Measurements from ENCODE around the gene CTTN.
"Not testable (repeated sequence)": the region's sequence is repeated elsewhere in the genome, so short reads cannot be mapped to it uniquely, and the experiment has no call there.

The CTTN gene

DNA sequence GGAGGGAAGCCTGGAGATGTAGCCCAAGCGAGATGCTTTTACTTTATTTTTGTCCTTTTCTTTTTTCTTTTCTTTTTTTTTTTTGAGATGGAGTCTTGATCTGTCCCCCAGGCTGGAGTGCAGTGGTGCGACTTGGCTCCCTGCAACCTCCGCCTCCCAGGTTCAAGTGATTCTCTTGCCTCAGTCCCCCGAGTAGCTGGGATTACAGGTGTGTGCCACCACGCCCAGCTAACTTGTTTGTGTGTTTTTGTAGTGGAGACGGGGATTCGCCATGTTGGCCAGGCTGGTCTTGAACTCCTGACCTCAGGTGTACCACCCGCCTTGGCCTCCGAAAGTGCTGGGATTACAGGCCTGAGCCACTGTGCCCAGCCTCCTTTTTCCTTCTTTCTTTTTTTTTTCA, 56.5 kb downstream of the CTTN start:
- DNase-seq (ENCODE audit: low read depth in 2 of 2) = not testable (repeated sequence)

DNA sequence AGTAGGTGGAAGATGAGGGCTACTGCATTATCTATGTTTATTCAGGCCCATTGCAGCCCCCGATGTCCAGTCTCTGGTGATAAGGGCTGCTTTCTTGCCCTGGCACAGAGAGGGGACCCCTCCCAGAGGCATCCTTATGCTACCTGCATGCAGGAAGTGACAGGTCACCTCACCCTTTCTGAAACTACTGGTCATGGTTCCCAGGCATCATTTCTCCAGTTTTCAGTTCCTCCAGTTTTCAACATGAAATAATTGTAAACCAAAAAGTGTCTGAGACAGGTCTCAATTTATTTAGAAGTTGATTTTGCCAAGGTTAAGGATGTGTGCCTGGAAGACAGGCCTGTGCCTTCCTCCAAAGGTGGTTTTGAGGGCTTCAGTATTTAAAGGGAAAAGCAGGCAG, 57.0 kb downstream of the CTTN start:
- no peak for DNase-seq (ENCODE audit: low read depth in 2 of 2)

DNA sequence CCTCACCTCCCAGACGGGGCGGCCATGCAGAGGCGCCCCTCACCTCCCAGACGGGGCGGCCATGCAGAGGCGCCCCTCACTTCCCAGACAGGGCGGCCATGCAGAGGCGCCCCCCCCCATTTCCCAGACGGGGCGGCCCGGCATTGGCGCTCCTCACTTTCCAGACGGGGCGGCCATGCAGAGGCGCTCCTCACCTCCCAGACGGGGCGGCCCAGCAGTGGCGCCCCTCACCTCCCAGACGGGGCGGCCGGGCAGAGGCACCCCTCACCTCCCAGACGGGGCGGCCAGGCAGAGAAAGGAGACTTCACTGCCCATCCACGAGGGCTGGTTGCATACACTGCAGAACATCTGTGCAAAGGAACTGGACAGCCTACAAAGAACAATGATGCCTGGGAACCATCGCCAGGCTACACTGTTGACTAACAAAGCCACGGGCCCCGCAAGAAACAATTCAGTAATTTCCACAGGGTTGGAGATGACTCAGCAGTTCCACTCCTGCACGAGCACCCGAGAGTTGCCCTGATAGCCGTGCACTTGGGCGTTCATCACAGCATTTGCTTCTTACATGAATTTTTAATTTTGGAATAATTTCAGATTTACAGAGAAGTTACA, 58.7 kb downstream of the CTTN start:
- DNase-seq (ENCODE audit: low read depth in 2 of 2) = no peak

DNA sequence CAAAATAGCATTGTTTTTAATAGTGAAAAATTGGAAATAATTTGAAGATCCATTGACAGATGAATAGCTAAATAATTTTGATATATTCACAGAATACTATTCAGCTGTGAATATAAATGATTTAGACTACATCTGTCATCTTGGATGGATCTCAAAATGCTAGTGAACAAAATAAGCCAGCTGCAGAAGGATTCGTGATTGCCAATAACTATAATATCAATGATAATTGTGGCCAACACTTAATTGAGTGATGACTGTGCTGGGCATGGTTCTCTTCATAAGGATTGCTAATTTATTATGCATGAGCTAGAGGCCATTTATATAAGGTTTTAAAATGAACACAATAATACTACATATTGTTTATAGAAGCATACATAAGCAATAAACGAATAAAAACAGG, 60.4 kb downstream of the CTTN start:
- DNase-seq (ENCODE audit: low read depth in 2 of 2) = no peak

DNA sequence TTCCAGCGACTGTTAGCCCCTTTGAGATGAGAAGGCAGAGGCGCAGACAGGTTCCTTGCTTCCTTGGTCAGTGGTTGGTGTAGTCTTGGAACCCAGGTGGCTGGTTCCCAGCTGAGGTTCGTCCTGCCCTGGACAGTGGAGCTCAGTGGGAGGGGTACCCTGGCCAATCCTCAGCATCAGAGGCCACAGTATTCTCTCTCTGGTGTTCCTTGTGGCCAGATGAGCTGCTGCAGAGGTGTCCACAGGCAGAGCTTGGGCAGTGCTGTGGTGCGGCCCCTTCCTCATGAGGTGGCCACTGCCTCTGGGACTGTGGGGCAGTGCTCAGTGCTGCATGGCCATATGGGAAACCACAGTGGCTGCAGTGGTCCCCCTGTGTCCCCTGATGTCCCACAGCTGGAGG, 61.8 kb downstream of the CTTN start:
- DNase-seq (ENCODE audit: low read depth in 2 of 2) = no peak

DNA sequence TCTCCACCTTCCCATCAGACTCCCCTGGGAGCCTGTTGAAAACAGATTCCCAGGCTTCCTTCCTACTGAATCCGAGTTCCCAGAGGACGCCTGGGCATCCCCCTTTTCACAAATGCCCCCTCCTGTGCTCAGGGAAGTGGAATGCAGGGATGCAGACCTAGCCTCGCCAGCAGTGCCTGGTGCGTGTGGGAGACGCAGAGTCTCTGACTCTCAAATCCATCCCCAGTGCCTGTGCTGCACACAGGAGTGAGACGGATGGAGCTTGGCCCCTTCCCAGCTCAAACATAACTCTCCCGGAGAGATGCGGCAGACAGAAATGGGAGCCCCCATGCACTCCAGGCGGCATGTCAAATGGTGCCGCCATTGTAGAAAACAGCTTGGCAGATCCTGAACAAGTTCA, 62.6 kb downstream of the CTTN start:
- no peak for DNase-seq (ENCODE audit: low read depth in 2 of 2)

DNA sequence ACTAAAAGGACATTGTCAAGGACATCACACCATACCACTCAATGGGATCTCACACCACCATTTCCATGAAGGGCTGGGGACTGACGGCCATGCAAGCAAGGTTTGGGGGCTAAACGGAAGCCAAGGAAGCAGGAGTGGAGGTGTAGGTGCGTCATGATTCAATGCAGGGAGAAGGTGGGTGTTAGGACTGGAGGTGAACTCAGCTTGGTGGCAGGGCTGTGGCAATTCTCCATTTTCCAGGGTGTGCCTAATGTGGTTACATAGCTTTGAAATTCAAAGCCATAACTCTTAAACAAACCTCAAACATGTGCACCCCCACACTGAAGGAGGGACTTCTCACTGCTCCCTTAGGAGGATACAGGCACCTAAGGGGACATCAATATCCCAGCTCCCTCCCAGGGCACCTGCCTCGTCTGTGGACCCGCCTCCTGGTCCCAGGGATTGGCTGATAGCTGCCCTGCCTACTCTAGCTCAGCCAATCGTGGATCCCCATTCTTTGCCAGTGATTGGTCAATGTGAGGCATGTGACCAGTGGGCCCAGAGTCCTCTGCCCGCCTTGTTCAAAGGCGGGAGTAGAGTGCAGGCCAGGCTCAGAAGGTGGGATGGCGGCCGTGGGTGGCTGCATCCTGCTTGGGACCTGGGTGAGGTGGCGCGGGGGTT, 64.6 kb downstream of the CTTN start:
- DNase-seq (ENCODE audit: low read depth in 2 of 2) = no peak

DNA sequence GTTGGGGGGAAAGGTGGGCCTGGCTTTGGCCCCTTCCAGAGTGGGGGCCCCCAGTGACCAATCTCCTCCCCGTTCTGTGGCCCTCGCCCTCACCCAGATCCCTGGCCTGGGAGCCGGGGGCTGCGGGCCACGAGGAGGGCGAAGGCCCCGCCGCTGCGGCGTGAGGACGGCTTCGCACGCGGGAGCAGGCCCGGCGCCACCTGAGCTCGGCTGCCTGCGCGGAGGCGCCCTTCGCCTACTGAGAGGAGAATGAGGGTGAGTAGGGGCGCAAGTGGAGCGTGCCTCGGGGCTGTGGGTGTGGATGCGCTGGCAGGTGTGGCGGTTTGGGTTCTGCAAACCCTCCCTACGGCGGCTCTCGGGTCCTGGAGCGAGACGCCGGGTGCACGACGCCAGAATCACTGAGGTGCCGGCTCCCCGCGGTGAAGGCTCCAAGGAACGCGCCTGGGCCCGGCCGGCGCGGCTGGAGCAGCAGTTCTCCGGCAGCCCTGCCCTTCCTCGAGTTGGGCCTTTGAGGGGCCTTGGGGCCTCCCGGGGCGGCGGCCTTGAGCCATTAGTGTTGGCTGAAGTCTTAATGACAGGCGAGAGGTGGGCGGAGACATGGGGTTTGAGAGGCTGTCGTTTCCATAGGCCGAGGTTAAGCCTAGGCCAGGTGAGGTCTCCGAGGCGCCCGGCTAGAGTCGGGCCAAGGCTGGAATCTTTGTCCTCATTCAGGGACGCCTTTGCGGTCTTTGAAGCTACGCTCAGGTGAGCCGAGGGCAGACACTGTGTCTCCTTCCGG, 65.3 kb downstream of the CTTN start:
- DNase-seq (ENCODE audit: low read depth in 2 of 2) = no peak

DNA sequence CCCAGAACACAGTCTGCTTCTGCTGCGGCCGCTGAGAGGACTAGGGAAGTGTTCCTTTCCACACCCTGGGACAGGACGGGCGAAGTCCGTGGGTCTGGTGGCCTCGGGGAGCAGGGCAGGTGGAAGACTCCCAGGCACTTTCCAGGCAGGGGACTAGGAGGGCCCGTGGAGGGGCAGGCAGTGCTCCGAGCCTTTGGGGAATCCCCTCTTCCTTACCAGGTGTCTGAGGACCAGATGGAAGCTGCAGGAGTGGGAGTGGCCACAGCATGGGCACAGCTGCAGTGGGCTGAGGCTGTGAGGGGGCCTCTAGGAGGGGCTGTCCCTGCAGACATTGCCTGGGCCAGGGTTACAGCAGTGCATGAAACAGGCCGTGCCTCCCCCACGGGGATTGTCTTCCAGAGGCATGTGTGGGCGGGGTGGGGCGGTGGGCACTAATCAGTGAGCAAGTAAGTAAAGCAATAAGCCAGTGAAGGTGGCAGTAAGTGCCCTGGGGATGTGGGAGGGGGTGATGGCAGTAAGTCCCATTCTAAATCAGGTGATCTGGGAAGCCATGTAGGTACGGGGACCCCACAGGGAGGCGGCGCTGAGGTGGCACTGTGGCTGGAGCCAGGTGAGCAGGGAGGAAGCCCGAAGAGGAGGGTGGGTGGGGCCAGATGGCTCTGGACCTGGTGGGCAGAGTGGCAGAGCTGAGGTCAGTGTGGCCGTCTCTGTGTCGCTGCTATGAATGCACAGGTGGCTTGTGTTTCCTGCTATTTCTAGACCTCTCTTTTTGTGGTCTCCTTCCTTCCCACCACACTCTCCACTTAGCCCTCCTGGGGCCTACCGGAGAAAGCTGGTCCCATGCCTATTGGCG, 66.4 kb downstream of the CTTN start:
- no peak for DNase-seq (ENCODE audit: low read depth in 2 of 2)

DNA sequence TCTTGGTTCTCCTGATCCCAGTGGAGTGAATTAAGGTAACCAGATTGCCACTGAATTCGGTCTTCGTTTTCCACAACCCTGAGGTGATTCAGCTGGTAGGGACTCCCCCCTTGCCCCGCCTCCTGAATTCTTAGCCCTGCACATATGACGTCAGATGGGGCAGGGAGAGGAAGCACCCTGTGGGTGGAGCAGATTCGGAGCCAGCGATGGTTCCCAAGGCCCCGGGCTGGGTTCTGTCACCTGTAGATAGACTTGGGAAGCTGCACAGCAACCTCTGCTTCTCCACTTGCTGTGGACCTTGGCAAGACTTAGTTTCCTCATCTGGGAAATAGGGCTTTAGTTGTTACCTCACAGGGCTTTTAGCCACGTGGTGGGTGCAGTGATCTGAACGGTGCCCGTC, 67.8 kb downstream of the CTTN start:
- DNase-seq (ENCODE audit: low read depth in 2 of 2) = no peak

DNA sequence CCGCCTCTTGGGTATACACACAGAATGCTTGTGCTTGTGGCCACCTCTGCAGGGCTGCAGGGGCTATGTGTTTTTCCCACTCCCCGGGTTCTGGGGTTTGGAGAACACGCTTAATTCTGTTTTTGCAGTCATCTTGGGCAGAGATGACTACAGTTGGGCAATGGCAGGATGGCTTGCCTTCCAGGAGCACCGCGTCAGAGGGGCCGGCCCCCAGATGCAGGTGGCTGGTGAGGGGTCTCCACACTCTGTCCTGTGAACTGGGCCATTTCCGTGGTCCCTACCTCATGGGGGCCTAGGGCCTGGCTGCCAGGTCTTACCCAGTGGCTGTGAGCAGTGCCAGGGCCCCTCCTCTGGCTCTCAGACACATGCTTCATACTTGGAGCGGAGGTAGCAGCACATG, 68.3 kb downstream of the CTTN start:
- DNase-seq (ENCODE audit: low read depth in 2 of 2) = no peak

DNA sequence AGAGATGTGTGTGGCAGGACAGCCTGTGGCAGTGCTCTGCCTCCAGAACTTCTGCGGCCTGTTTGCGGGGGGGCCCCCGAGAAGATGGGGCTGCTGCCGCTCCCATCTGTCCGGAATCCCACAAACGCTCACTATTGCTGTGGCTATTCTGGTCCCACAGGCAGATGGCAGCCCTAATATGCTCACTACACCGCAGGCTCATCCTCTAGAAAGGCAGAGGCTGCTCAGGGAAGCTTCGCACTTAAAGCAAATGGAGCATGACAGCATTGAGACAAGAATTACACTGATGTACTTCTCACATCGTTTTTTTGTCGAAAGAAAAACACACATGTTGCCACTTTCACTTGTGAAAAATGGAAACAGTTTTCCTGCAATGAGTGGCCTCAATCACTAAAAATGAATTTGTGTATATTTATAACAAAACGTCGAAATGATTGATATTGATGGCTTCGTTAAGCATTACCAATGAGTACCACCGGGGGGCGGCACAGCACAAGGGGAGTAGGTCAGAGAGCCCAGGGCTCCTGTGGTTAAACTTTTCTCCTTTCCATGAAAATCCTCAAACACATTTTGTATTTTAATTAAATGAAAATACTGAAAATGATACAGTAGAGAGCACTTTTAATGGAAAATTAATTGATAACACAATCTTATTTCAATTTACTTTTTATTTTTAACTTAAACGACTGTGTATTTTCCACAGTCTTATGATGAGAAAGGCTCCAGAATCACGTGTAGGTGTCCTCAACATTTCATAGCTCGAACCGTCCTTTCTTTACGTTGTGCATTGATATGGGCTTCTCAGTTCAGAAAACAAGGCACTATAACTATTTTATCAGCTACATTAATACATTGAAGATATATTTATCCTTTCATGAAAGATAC, 69.1 kb downstream of the CTTN start:
- DNase-seq (ENCODE audit: low read depth in 2 of 2) = peak in 1 of 2 donors; percentile 25

DNA sequence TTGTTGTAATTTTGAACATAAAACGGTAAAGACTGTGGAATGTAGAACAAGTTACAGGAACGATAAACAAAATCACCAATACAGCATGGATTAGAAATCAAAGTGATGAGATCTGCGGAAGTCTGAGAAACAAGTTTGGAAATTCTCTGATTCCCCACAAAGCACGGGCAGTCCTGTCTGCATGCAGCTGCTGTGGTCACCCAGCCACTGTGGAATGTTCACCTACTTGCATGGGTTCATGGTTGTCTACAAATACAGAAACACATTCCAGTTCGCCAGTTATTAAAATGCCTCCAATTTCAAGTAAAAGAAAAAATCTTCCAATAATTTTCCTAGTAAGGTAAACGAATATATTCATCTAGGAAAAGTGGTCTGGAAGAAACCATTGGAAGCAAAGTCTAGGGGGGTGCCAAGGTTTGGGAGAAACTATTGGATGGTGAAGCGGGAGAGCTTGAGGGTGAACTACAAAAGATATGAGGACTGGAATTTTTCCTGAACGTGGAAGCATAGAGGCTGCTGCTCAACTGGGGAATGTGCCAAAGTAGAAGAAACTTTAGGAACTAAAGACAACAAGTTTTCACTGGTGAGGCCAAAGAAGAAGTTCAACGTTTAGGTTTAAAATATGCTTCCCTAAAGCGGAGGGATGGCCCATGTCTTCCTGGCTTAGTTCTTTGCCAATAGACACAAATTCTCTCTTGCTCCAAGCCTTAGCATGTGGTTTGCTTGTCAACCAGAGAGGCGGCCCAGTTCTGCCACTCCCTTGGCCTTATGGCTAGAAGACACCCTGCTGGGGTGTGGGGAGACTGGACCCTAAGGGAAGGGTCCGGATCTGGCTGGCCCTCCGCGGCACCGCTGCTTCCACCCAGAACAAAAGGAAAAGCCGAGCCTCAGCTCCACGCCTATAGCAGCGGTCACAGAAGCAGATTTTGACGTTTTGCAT, 70.2 kb downstream of the CTTN start:
- DNase-seq (ENCODE audit: low read depth in 2 of 2) = no peak

DNA sequence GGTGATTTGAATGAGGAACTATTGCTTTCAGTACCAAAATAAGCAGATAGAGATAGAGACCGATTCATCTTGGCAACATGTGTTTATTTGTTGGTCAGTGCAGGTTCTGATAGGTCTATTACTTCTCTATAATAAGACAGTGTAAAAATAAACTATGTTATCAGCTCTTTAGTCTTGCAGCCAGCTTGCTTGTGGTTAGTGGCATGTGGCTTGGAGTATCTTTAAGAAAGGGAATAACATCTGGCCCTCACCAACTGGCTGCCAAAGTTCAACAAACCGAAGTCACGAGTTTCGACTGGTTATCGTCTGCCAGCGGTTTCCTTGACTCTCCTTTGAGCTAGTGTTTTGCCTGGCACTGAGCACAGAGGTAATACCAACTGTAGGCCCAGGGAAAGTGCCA, 71.8 kb downstream of the CTTN start:
- no peak for DNase-seq (ENCODE audit: low read depth in 2 of 2)

DNA sequence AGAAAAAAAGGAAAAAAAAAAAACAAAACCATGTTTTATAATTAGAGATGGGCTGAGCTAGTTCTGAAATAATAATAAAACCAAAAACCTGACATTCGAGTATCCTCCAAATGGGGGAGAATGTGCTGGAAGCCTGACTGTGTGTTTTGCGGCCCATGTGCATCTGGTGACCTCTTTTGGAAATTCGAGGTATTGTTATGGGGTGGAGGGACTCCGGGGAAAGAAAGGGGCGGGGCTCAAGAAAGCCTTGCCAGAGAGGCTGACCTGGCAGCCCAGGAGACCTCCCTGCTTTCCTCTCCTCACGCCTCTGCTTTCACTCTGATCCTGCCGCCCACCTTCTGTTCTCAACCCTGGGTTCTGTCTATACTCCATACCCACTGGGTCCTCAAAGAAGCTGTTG, 72.9 kb downstream of the CTTN start:
- no peak for DNase-seq (ENCODE audit: low read depth in 2 of 2)

DNA sequence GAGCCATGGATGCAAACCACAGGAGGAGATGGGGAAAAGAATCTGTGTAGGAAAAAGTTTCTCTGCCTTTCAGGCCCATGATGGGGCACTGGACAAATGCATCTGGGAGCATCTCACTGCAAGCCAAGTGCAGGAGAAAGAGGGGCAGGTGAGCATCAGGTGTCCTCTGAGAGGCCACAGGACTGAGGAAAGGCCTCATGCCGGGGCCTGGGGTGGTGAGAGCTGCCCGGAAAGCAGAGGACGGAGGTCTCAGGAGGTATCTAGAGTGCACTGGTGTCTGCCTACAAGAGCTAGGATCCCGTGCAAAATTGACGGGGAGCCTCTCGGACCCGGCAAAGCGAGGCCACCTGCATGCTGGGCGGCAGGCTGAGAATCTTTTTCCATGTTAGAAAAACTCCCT, 73.9 kb downstream of the CTTN start:
- DNase-seq (ENCODE audit: low read depth in 2 of 2) = no peak

DNA sequence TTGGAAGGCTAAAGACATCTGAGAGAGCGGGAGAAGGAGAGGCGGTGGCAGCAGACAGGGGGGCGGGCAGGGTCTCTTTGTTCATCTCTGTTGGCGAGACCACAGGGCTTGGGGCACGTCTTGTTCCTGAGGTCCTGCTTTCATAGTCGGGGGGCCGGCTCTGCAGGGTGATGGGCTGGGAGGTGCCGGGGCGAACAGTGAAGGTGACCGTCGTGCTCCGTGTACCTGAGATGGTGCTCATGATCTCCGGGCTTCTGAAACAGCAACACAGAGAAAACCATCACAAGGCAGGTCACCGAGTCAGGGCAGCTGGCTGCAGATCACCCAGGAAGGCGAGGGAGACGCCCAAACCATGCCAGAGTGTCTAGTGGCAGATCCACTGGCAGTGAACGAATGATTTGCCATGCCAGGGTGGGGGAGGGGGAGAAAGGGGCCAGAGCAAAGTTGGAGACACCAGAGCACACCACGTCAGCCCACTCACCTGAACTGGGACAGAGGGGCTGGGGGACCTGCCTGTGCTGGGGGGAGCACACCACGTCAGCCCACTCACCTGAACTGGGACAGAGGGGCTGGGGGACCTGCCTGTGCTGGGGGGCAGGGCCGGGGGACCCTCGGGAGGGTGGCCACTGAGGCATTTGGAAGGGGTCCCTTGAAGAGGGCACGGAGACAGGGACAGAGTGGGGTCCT, 75.0 kb downstream of the CTTN start:
- DNase-seq (ENCODE audit: low read depth in 2 of 2) = no peak

DNA sequence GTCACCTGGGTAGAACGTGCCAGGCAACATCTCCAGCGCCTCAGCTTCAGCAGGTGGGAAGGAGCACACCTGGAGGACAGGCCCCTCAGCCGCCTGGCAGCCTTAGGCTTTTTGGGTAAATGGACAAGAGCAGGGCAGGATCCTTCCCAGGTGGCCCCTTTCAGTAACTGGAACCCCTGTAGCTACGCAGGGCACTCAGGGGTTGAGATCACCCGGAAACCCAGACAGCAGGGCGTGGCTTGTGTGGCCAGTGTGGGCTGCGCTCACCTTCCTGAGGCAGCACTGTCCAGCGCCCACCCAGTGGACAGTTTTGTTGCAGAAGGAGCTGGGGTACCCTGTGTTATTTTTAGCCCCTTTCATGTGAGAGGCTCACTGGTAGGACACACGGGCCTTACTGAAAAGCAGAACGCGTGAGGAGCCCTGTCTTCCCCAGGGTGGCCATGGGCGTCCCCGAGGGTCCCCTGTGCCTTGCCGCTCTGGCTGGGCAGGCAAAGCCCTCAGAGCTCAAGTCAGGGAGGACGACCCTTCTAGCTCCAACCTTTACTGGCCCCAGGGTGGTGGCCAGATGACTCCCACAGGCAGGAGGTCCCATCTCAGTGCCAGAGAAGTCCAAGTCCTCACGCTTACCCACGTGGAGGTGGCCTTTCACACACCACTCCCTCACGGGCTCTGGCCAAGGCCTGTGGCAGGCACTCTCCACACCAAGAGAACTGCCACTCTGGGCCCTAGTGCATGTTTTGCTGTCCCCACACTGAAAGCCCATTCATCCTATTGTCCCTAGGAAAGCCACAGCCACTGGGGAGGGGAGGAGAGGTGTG, 75.8 kb downstream of the CTTN start:
- no peak for DNase-seq (ENCODE audit: low read depth in 2 of 2)

DNA sequence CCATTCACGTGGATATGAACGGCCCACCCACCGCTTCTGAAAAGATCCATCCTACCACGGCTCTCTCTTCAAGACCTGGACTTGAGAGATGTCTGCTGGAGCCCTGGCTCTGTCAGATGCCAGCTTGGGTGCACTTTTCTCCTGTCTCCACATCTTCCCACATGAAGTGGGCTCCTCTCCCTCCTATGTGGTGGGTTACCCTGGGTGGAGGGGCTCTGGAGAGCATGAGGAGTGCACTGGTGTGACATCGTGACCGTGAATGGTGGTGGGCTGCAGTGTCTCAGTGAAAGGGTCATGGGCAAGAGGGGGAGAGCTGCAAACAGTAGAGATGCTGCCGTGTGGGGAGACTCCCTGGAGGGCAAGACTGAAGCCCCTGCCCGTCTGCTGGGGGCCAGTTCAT, 76.4 kb downstream of the CTTN start:
- DNase-seq (ENCODE audit: low read depth in 2 of 2) = no peak
